GM21576 (cell line): Measurements from ENCODE around the gene EMX2.

Experiments used
- ATAC-seq: cut with Tn5 transposase; IDR thresholded peaks from one replicate; pipeline ENCODE4 v1.9.1; 2021; ENCODE audit warnings: mild to moderate bottlenecking, moderate library complexity; ENCODE audit not compliant: unreplicated experiment

EMX2 gene

GRCh38 chr10:117543225-117544003 lies 868 bp downstream of the EMX2 start:
- ATAC-seq, result no peak

GRCh38 chr10:117544004-117544701 lies 1.6 kb downstream of the EMX2 start:
- no peak for ATAC-seq

GRCh38 chr10:117544711-117545140 lies 2.2 kb downstream of the EMX2 start:
- no peak for ATAC-seq

- no peak for ATAC-seq
Measured at GRCh38 chr10:117545141-117546019, 2.8 kb downstream of the EMX2 start.

GRCh38 chr10:117546020-117546580 lies 3.6 kb downstream of the EMX2 start:
- no peak for ATAC-seq

- ATAC-seq, result no peak
Measured at GRCh38 chr10:117546581-117547015, 4.1 kb downstream of the EMX2 start.

GRCh38 chr10:117547016-117547715 lies 4.6 kb downstream of the EMX2 start:
- no peak for ATAC-seq

- ATAC-seq, result no peak
Measured at GRCh38 chr10:117547716-117548668, 5.4 kb downstream of the EMX2 start.

GRCh38 chr10:117549100-117549585 lies 6.6 kb downstream of the EMX2 start:
- ATAC-seq, result no peak

- no peak for ATAC-seq
Measured at GRCh38 chr10:117550076-117550475, 7.5 kb downstream of the EMX2 start.

- ATAC-seq, result no peak
Measured at GRCh38 chr10:117550599-117551329, 8.2 kb downstream of the EMX2 start.

GRCh38 chr10:117551330-117552155 lies 9.0 kb downstream of the EMX2 start:
- ATAC-seq, result no peak

- ATAC-seq, result no peak
Measured at GRCh38 chr10:117552156-117552631, 9.6 kb downstream of the EMX2 start.

GRCh38 chr10:117552701-117553141 lies 10.2 kb downstream of the EMX2 start:
- ATAC-seq, result no peak

GRCh38 chr10:117553142-117553814 lies 10.7 kb downstream of the EMX2 start:
- no peak for ATAC-seq

GRCh38 chr10:117553815-117554172 lies 11.2 kb downstream of the EMX2 start:
- ATAC-seq, result no peak
